Thoracic aorta (tissue), 2 donors: ENCODE measurements around the gene TTLL8. TPM values are rescaled to one million over a fixed set of nuclear protein-coding genes. Genes with fewer than 3 reads are reported as not detected.

Experiments
- ATAC-seq: fragments of 150-250 bp; one replicate; pipeline ENCODE4 v1.8.0; 2017; ENCODE audit warnings: low read depth; ENCODE audit not compliant: insufficient number of reproducible peaks, low FRiP score
- DNase-seq: peaks from one replicate; pipeline ENCODE4 v3.0.0-alpha.2; 2020; ENCODE audit warnings: low spot score
- H3K27ac ChIP-seq, 2 donors: fragments of 200-600 bp; sonication (generic); 1 replicate in 1 of 2; 2 replicates in 1 of 2; pipeline ENCODE4 v1.5.1; 2016; ENCODE audit warnings: mild to moderate bottlenecking in 2 of 2, moderate library complexity in 2 of 2
- H3K27me3 ChIP-seq: fragments of 200-600 bp; sonication (generic); replicated peaks from 2 replicates; pipeline ENCODE4 v1.6.0; 2016; ENCODE audit warnings: mild to moderate bottlenecking; ENCODE audit not compliant: insufficient read depth
- H3K36me3 ChIP-seq: fragments of 200-600 bp; sonication (generic); one replicate; pipeline ENCODE4 v1.5.1; 2016
- H3K4me1 ChIP-seq, 2 donors: fragments of 200-600 bp; sonication (generic); 1 replicate in 1 of 2; 2 replicates in 1 of 2; pipeline versions ENCODE4 v1.5.1 to v1.6.0; 2016; ENCODE audit warnings: low read depth in 2 of 2, mild to moderate bottlenecking in 1 of 2; ENCODE audit not compliant: control insufficient read depth in 1 of 2
- H3K4me3 ChIP-seq: fragments of 200-600 bp; sonication (generic); 2 replicates; pipeline ENCODE4 v1.5.1; 2016; ENCODE audit warnings: mild to moderate bottlenecking
- H3K9me3 ChIP-seq: fragments of 200-600 bp; sonication (generic); 2 replicates; pipeline ENCODE4 v1.5.1; 2016
- total RNA-seq, 2 donors: library from RNA; depleted of rRNA; stranded (reverse); fragments of >200 nt; gene quantifications; one replicate each; pipeline versions ENCODE4 v1.1.0 to v1.2.3, GENCODE V29; 2016
- TF ChIP-seq, protein P1 (sequence below): fragments of 200-600 bp; sonication (generic); IDR thresholded peaks from one replicate; pipeline ENCODE4 v1.5.1; 2019; ENCODE audit warnings: antibody characterized with exemption

The TTLL8 gene
- total RNA-seq, 2 donors from 2014 or later: not detected

DNA sequence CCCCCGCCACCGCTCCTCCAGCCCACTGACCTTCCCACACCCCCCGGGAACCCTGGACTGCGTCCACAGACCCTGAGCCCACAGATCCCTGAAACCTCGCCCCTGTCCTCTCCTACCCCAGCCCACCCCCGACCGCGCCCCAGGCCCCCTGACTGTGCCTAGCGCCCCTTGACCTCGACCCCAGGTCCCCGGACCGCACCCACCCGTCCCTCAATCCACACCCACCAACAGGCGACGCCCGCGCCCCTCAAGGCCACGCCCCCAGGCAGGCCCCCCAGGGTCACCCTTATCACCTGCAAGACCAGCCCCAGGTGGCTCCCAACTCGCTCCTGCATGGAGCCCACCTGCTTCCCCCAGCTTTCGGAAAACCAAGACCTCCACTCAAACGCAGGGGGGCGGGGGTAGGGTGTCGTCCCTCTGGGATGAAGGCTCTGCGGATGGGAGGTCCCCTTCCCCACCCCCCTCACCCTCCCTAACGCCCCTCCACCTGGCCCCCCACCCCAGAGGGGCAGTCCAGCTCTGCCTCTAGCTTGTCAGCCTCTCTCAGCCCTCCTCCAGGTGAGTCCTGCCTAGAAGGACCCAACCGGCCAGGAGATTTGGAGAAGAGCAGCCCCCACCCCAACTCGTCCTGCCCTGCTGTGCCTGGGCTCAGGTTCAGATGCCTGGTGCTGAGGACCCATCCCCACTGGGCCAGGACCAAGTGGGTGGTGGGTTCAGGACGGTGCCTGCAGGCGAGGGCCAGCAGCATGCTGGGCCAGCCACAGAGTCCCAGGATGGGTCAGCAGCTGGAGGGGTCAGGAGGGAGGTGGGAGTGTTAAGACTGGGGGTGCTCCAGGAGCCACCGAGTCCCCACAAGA, 42.4 kb downstream of the TTLL8 start:
- Histone ChIP-seq H3K27me3 (no peaks in the 10 kb centered on the region), H3K9me3 (no peaks in the 10 kb centered on the region), H3K4me3 (no peak overlapping the region), H3K36me3 (no peaks in the 10 kb centered on the region), H3K27ac (no peak overlapping the region), H3K4me1 (peaks cover 0 to 6% of the 10 kb centered on the region in 2 donors)
- TF ChIP-seq, protein P1, sequence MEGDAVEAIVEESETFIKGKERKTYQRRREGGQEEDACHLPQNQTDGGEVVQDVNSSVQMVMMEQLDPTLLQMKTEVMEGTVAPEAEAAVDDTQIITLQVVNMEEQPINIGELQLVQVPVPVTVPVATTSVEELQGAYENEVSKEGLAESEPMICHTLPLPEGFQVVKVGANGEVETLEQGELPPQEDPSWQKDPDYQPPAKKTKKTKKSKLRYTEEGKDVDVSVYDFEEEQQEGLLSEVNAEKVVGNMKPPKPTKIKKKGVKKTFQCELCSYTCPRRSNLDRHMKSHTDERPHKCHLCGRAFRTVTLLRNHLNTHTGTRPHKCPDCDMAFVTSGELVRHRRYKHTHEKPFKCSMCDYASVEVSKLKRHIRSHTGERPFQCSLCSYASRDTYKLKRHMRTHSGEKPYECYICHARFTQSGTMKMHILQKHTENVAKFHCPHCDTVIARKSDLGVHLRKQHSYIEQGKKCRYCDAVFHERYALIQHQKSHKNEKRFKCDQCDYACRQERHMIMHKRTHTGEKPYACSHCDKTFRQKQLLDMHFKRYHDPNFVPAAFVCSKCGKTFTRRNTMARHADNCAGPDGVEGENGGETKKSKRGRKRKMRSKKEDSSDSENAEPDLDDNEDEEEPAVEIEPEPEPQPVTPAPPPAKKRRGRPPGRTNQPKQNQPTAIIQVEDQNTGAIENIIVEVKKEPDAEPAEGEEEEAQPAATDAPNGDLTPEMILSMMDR: no peak
- DNase-seq: no peak
- ATAC-seq: no peak

DNA sequence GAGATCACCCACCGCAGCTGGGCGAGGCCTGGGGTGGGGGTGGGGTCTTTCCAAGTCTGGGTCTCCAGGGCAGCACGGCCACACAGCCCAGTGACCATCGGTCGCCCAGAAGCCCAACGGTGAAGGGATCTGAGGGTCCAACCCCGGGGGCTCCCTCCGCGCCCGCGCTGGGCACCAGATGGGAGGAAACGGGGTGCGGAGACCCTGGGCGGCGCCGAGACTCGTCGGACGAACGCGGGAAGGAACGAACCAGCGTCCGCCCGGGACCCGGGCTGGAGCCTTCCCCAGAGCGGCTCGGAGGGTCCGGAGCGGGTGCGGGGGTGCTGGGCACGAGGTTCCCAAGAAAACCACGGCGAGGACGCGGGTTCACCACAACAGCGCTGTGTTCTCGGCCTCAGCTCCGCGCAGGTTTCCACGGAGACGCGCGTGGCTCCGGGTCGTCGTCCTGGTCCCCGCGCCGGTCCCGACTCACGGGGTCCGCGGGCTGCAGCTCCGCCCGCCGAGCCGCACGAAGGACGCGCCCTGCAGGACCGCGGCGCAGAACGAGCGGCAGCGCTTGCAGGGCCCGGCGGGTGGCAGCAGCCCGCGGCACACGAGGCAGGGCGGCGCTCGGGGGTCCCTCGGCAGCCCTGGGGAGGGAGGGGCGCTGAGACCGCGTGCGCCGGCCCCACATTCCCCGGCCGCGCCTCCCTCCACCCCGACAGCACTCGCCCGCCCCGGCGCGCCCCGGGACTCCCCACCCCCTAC, 43.3 kb downstream of the TTLL8 start:
- no peaks in the 10 kb centered on the region for H3K9me3 ChIP-seq
- no peak overlapping the region for H3K27ac ChIP-seq
- TF ChIP-seq, protein P1: no peak
- H3K36me3 ChIP-seq: no peaks in the 10 kb centered on the region
- peaks cover 0 to 6% of the 10 kb centered on the region in 2 donors for H3K4me1 ChIP-seq
- no peak overlapping the region for H3K4me3 ChIP-seq
- ATAC-seq: no peak
- no peaks in the 10 kb centered on the region for H3K27me3 ChIP-seq
- no peak for DNase-seq

DNA sequence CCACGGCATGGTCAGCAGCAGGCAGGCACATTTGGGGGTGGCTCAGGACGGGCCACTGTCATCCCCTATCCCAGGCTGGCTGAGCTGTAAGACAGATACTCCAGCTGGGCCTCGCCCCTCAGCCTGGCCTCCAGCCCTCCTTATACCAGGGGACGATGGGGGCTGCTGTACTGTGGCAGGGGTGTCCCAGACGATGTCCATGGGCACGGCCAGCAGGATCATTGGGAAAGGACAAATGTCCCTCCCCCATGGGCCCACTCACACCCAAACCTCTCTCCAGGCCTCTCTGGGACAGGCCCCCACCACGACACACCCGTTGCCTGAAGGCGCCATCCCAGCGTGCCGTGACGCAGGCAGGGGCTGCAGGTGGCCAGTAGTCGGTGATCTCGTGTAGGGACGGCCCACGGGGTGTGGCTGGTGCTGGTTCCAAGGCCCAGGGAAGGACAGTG, 44.0 kb downstream of the TTLL8 start:
- H3K27ac ChIP-seq: no peak overlapping the region
- peaks cover 0 to 6% of the 10 kb centered on the region in 2 donors for H3K4me1 ChIP-seq
- no peaks in the 10 kb centered on the region for H3K9me3 ChIP-seq
- DNase-seq (no peak), ATAC-seq (no peak)
- no peaks in the 10 kb centered on the region for H3K36me3 ChIP-seq
- no peaks in the 10 kb centered on the region for H3K27me3 ChIP-seq
- no peak overlapping the region for H3K4me3 ChIP-seq
- TF ChIP-seq, protein P1: no peak

DNA sequence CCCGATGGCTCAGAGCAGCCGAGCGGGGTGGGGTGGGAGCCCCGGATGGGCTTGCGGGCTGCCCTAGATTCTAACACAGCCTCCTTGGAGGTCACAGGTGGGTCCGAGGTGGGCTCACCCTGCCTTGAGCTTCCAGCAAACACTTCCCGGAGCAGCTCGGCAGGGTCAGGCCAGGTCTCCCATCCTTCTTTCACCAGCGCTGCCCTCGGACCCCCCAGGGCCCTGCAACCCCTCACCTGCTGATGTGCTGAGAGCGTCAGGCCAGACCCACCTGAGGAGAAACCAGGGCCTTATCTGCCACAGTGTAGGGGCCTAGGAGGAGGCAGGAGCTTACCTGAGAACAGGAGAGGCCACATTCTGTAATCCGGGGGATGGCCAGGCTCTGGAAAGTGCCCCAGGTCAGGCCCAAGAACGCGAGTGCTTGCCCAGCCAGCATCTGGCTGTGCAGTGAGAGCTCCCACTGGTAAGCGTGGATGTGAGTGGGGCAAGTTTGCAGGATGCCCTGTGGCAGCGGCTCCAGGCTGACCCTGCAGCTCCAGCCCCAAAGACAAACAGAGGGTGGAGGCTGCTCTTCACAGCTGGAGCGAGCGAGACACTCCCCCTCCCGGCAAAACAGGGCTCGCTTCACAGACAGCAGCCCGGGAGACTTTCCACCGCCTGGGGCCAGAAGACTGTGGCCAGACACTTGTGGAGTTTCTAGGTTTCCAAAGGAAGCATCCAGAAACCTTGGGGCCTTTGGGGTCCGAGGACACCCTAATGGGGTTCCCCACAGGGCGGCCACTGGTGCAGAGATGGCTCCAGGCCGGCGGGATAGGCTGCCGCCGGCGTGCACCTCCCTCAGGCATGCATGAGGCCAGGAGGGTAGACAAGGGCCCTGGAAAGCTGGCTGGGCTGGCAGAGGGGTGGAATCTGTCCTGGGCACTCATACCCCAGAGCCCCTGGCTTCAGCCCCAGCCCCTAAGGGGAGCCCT, 45.6 kb downstream of the TTLL8 start, which contains the start of gene IL17REL:
Gene IL17REL (minus strand): TSS at position 555 of the 971 bp plus-strand sequence. CDS start 119 bp downstream, at position 436.
- H3K27ac ChIP-seq: no peak within 1 kb of the TSS
- H3K27me3 ChIP-seq: no peaks in the 10 kb centered on the region
- no peak within 1 kb of the TSS for H3K4me3 ChIP-seq
- ATAC-seq: no peak
- H3K36me3 ChIP-seq: no peaks in the 10 kb centered on the region
- peaks cover 0 to 6% of the 10 kb centered on the region in 2 donors for H3K4me1 ChIP-seq
- H3K9me3 ChIP-seq: no peaks in the 10 kb centered on the region
- TF ChIP-seq, protein P1: no peak
- no peak for DNase-seq
